Left ventricle myocardium inferior (tissue), 1 donor: ENCODE measurements around the gene HOXA13. TPM values are rescaled to one million over a fixed set of nuclear protein-coding genes. Genes with fewer than 3 reads are reported as not detected.

Source experiments
- DNase-seq: peaks from one replicate; pipeline ENCODE4 v3.0.0-alpha.2; 2020
- H3K27ac ChIP-seq: fragments of 200-600 bp; replicated peaks from 2 replicates; pipeline ENCODE4 v1.8.0; 2021
- H3K27me3 ChIP-seq: fragments of 200-600 bp; 2 replicates; pipeline ENCODE4 v1.8.0; 2021; ENCODE audit warnings: low read depth
- H3K36me3 ChIP-seq: fragments of 200-600 bp; 2 replicates; pipeline ENCODE4 v1.8.0; 2021
- H3K4me1 ChIP-seq: fragments of 200-600 bp; 2 replicates; pipeline ENCODE4 v1.8.0; 2021
- H3K4me3 ChIP-seq: fragments of 200-600 bp; 2 replicates; pipeline ENCODE4 v1.8.0; 2021; ENCODE audit warnings: mild to moderate bottlenecking, moderate library complexity
- H3K9me3 ChIP-seq: fragments of 200-600 bp; replicated peaks from 2 replicates; pipeline ENCODE4 v1.8.0; 2021
- CTCF ChIP-seq: fragments of 200-600 bp; IDR thresholded peaks from 2 replicates; pipeline ENCODE4 v1.8.0; 2021; ENCODE audit warnings: antibody characterized with exemption, mild to moderate bottlenecking, borderline replicate concordance
- intact Hi-C: fragments of 100-400 bp; cut with micrococcal nuclease; formaldehyde crosslinking; loops from one replicate; pipeline ENCODE4 v1.11.0; 2022
- total RNA-seq: library from RNA; stranded (reverse); fragmentation: NEBNext Ultra II Directional; extraction: Animal tissue kit (Norgen Biotek cat#: 25700); gene quantifications from one replicate; pipeline ENCODE4 v1.2.1, GENCODE V29; 2021
- donor health status: DM: no; HTN: yes; CAD: no; lungs with severe emphysema.

HOXA13 gene
- total RNA-seq, 1 donor from 2014 or later = not detected

GRCh38 chr7:27169658-27170425, 30.0 kb downstream of the HOXA13 start:
- peaks cover 59% of the 10 kb centered on the region for H3K4me1 ChIP-seq
- H3K27ac ChIP-seq = no peak overlapping the region
- no peak overlapping the region for H3K4me3 ChIP-seq
- DNase-seq = peak; percentile 3
- H3K36me3 ChIP-seq = no peaks in the 10 kb centered on the region
- H3K27me3 ChIP-seq = peaks cover 100% of the 10 kb centered on the region
- H3K9me3 ChIP-seq = no peaks in the 10 kb centered on the region
- intact Hi-C loops = no loop called here
- no peak for TF ChIP-seq CTCF

GRCh38 chr7:27168265-27168947, 31.5 kb downstream of the HOXA13 start:
- peak; percentile 7 for DNase-seq

GRCh38 chr7:27167916-27168264, 32.0 kb downstream of the HOXA13 start:
- H3K9me3 ChIP-seq = no peaks in the 10 kb centered on the region
- no peak for TF ChIP-seq CTCF
- H3K36me3 ChIP-seq = no peaks in the 10 kb centered on the region
- DNase-seq = no peak
- H3K27me3 ChIP-seq = peaks cover 100% of the 10 kb centered on the region
- no peak overlapping the region for H3K4me3 ChIP-seq
- H3K27ac ChIP-seq = no peak overlapping the region
- peaks cover 48% of the 10 kb centered on the region for H3K4me1 ChIP-seq
- intact Hi-C loops = no loop called here

More at GRCh38 chr7:27168265-27168947, 31.5 kb downstream of the HOXA13 start:
- Histone ChIP-seq H3K9me3 (no peaks in the 10 kb centered on the region), H3K4me1 (peaks cover 53% of the 10 kb centered on the region), H3K36me3 (no peaks in the 10 kb centered on the region), H3K4me3 (no peak overlapping the region), H3K27me3 (peaks cover 100% of the 10 kb centered on the region), H3K27ac (no peak overlapping the region)
- intact Hi-C loops = no loop called here
- TF ChIP-seq CTCF = no peak

GRCh38 chr7:27166531-27167505, 33.1 kb downstream of the HOXA13 start:
- Histone ChIP-seq H3K27me3 (peaks cover 100% of the 10 kb centered on the region), H3K27ac (no peak overlapping the region)
- peak; percentile 1 for DNase-seq

More at GRCh38 chr7:27166531-27167505, 33.1 kb downstream of the HOXA13 start:
- Histone ChIP-seq H3K4me3 (peak overlapping the region; percentile 54), H3K36me3 (no peaks in the 10 kb centered on the region), H3K9me3 (no peaks in the 10 kb centered on the region), H3K4me1 (peaks cover 39% of the 10 kb centered on the region)
- TF ChIP-seq CTCF = no peak
- intact Hi-C loops = no loop called here
